Measurements from ENCODE around the gene FSCN2.

Gene FSCN2

GRCh38 chr17:81544281-81544974, 16.3 kb downstream of the FSCN2 start:
- no peak for DNase-seq

- DNase-seq: no peak
Measured at GRCh38 chr17:81545160-81545949, 17.2 kb downstream of the FSCN2 start.

- no peak for DNase-seq
Measured at GRCh38 chr17:81546906-81547613, 18.9 kb downstream of the FSCN2 start.

- DNase-seq: no peak
Measured at GRCh38 chr17:81547614-81547982, 19.4 kb downstream of the FSCN2 start.

GRCh38 chr17:81549031-81549557, 20.9 kb downstream of the FSCN2 start:
- DNase-seq: no peak

GRCh38 chr17:81549826-81550225, 21.6 kb downstream of the FSCN2 start:
- no peak for DNase-seq

- DNase-seq: no peak
Measured at GRCh38 chr17:81550285-81550684, 22.1 kb downstream of the FSCN2 start.

GRCh38 chr17:81550830-81551457, 22.8 kb downstream of the FSCN2 start:
- no peak for DNase-seq

- DNase-seq: peak; percentile 63
Measured at GRCh38 chr17:81551458-81552243, 23.5 kb downstream of the FSCN2 start.

GRCh38 chr17:81552244-81553017, 24.3 kb downstream of the FSCN2 start, which contains the start of gene FAAP100:
Gene FAAP100 (minus strand): TSS chr17:81552353. CDS start chr17:81552330, 23 bp downstream.
- DNase-seq: peak; percentile 92

- DNase-seq: peak; percentile 97
Measured at GRCh38 chr17:81553018-81553615, 24.9 kb downstream of the FSCN2 start.

- DNase-seq: peak; percentile 72
Measured at GRCh38 chr17:81553616-81554181, 25.5 kb downstream of the FSCN2 start.

GRCh38 chr17:81556175-81556691, 28.1 kb downstream of the FSCN2 start:
- DNase-seq: no peak

GRCh38 chr17:81556863-81557262, 28.7 kb downstream of the FSCN2 start:
- no peak for DNase-seq

GRCh38 chr17:81557276-81558114, 29.3 kb downstream of the FSCN2 start:
- DNase-seq: no peak

GRCh38 chr17:81558115-81558468, 29.9 kb downstream of the FSCN2 start:
- no peak for DNase-seq

GRCh38 chr17:81558941-81559806, 31.0 kb downstream of the FSCN2 start:
- peak; percentile 32 for DNase-seq

GRCh38 chr17:81561494-81561885, 33.3 kb downstream of the FSCN2 start:
- no peak for DNase-seq

Measured in hematopoietic multipotent progenitor cell treated with erythropoietin and hydrocortisone succinate and interleukin-3 and kit ligand, for 4 days (in vitro differentiated cells).